Measurements from ENCODE around the gene CATSPERD.
"Not testable (repeated sequence)": the region's sequence is repeated elsewhere in the genome, so short reads cannot be mapped to it uniquely, and the experiment has no call there.

CATSPERD gene

GRCh38 chr19:5686647-5687359 lies 33.6 kb upstream of the CATSPERD start:
- DNase-seq (ENCODE audit: low read depth in 2 of 2), result peak; percentile 98 to 100

DNA sequence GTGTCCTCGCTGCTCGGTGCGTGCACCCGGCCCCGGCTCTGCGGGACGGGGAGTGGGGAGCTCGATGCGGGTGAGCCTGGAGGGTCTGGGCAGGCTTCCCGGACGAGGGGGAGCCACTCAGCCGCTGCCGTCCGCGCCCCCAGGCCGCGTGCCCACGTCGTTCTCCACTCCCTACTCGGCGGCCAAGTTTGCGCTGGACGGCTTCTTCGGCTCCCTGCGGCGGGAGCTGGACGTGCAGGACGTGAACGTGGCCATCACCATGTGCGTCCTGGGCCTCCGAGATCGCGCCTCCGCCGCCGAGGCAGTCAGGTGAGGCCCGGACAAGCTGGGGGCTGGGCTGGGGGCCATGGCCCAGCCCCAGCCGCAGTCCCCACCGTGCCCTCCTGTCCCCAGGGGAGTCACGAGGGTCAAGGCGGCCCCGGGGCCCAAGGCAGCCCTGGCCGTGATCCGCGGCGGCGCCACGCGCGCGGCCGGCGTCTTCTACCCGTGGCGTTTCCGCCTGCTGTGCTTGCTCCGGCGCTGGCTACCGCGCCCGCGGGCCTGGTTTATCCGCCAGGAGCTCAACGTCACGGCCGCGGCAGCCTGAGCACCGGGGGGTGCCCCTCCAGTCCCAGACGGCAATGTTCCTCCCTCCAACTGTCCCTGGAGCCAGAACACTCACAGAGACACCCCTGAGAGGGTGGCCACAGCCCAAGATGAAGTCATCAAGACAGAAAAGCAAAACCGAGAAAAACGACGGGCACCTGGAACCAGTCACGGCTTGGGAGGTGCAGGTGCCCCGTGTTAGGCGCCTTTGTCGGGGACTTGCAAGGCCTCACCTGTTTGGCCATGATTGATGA lies 32.9 kb upstream of the CATSPERD start:
- DNase-seq (ENCODE audit: low read depth in 2 of 2), result no peak

GRCh38 chr19:5688262-5688881 lies 32.1 kb upstream of the CATSPERD start:
- DNase-seq (ENCODE audit: low read depth in 2 of 2), result not testable (repeated sequence)

GRCh38 chr19:5690125-5690954 lies 30.1 kb upstream of the CATSPERD start, which contains the start of gene RPL36:
TSS of gene RPL36 (plus strand) at chr19:5690295. CDS start at chr19:5690508, 213 bp downstream.
- peak; percentile 98 to 99 for DNase-seq (ENCODE audit: low read depth in 2 of 2)

DNA sequence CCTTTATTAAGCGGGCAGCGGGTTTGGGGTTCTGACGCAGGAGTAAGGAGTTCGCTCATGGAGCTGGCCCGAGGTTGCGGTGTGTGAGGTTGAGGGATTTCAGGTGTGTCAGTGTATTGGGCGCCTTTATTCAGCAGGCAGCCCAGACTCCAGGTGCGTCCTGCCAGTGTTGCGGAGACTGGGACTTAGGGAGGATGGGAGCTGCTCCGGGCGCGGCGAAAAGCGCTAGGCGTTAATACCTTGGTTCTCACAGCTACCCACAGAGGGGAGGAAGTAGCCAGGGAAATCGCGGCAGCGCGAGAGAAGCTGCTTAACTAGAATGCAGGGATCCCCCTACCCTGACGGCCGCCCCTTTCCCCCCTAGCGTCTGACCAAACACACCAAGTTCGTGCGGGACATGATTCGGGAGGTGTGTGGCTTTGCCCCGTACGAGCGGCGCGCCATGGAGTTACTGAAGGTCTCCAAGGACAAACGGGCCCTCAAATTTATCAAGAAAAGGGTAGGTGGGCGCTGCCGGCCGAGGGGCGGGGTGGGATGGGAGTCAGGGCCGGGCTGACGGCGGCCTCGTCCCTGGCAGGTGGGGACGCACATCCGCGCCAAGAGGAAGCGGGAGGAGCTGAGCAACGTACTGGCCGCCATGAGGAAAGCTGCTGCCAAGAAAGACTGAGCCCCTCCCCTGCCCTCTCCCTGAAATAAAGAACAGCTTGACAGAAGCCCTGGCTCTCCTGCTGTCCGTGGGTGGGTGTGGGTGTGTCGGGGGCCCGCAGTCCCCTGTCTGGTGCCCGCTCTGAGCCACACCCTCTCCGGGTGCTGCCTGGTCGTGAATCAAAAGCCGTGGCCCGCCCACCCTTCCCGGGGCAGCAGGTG lies 29.2 kb upstream of the CATSPERD start:
- peak; percentile 41 to 61 for DNase-seq (ENCODE audit: low read depth in 2 of 2)

- DNase-seq (ENCODE audit: low read depth in 2 of 2), result peak in 1 of 2 experiments; percentile 26
These were observed 28.4 kb upstream of the CATSPERD start for GRCh38 chr19:5691822-5692722.

GRCh38 chr19:5692723-5693194 lies 27.7 kb upstream of the CATSPERD start:
- no peak for DNase-seq (ENCODE audit: low read depth in 2 of 2)

DNA sequence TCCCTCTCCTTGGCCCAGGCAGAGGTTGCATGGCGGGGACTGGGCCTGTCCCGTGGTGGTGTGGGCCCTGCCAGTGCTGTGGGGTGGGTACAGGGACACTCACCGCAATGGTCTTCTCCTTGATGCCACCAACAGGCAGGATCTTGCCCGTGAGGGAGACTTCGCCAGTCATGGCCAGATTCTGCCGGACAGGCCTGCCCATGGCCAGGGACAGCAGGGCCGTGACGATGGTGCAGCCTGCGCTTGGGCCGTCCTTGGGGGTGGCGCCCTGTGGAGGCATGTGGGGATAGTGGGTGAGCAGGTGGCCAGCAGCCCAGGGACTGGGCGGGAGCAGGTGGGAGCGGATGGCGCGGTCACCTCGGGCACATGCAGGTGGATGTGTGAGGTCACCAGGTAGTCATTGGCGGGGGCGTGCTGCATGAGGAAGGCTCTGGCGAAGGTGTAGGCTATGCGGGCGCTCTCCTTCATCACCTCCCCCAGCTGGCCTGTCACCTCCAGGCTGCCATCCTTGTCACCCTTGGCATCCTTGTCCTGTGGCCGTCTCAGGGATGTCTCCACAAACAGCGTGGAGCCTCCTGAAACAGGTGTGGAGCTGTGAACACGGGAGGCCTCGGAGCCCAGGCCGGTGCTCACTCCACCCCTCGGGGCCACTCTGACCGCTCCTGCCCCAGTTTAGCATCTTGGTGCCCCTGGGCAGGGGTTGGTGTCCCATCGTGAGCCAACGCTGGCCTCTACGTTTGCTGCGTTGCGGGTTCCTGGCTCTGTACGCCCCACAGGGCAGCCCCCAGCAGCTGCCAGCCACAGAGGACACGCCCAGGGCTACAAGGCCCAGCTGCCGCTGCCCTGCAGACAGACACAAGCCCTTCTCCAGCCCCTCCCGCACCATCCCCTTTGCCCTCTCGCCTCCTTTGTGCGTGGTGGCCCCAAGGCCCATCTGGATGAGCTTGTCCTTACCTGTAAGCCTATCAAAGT lies 27.0 kb upstream of the CATSPERD start:
- no peak for DNase-seq (ENCODE audit: low read depth in 2 of 2)

- no peak for DNase-seq (ENCODE audit: low read depth in 2 of 2)
These were observed 26.1 kb upstream of the CATSPERD start for GRCh38 chr19:5694167-5694955.

GRCh38 chr19:5694956-5695648 lies 25.3 kb upstream of the CATSPERD start:
- no peak for DNase-seq (ENCODE audit: low read depth in 2 of 2)

- no peak for DNase-seq (ENCODE audit: low read depth in 2 of 2)
These were observed 24.7 kb upstream of the CATSPERD start for GRCh38 chr19:5695649-5696195.

- no peak for DNase-seq (ENCODE audit: low read depth in 2 of 2)
These were observed 24.0 kb upstream of the CATSPERD start for GRCh38 chr19:5696196-5697021.

DNA sequence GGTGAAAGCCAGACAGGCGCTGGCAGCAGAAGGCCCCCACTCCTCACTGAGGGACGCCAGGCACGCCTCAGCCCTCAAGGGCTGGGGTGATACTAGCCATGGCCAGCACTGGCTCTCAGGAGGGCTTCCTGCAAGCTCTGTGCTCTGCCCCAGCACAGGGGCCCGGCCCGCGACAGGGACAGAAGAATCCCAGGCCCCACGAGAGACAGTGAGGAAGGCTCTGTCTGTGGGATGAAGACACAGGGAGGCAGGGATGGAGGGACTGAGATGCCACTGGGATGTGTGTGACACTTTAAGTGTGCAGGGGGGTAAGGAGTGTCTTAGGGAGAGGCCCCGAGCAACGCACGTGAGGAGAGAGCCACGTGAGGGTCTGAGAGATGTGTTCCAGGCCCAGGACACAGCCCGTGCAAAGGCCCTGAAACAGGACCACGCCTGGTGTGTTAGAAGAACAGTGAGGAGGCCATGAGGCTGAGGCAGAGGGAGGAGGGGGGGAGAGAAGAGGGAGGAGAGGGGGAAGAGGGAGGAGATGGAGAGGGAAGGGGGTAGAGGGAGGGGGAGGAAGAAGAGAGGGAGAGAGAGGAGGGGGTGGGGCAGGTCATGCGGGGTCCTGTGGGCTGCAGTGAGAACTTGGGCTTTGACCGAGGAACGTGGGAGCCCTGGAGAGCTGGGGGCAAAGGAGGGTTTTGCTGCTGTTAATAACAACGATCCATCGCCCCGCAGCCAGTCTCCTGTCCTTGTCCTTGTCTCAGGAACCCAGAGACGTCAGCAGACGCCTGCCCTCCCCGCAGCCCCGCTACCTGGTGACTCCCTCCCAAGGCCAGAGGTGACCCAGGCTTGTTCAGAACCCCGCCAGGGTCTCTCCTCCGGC lies 23.2 kb upstream of the CATSPERD start:
- DNase-seq (ENCODE audit: low read depth in 2 of 2), result no peak

- no peak for DNase-seq (ENCODE audit: low read depth in 2 of 2)
These were observed 22.4 kb upstream of the CATSPERD start for GRCh38 chr19:5697890-5698634.

All from stimulated activated CD4-positive, alpha-beta T cell treated with anti-CD3 and anti-CD28 coated beads, Interleukin-12 subunit alpha, Interleukin-12 subunit beta, amount 100 ng/mL, for 24 hours (primary cell).